Activated naive CD4-positive, alpha-beta T cell treated with anti-CD3 and anti-CD28 coated beads, Interleukin-2, amount 50 U/mL, for 72 hours (primary cell): Measurements from ENCODE around the gene TSPEAR. TPM values are rescaled to one million over a fixed set of nuclear protein-coding genes. Genes with fewer than 3 reads are reported as not detected.

Experiments used
- ATAC-seq, 2 donors: fragments of 150-1000 bp; cut with Tn5 transposase; 2 replicates each; pipeline ENCODE4 v1.10.0; 2021; ENCODE audit warnings: mild to moderate bottlenecking in 2 of 2, moderate library complexity in 2 of 2
- DNase-seq, 2 donors: peaks; one replicate each; pipeline ENCODE4 v3.0.0; 2021 to 2022; ENCODE audit warnings: low spot score in 2 of 2
- H3K27ac Mint-ChIP-seq, 2 donors: one replicate each; pipeline ENCODE4 v1.8.0; 2022; ENCODE audit warnings: mild to moderate bottlenecking in 2 of 2, mixed read lengths in 2 of 2
- H3K36me3 Mint-ChIP-seq, 2 donors: one replicate each; pipeline ENCODE4 v1.8.0; 2022; ENCODE audit warnings: mixed read lengths in 2 of 2
- H3K9me3 Mint-ChIP-seq, 2 donors: one replicate each; pipeline ENCODE4 v1.8.0; 2022; ENCODE audit warnings: mixed read lengths in 2 of 2
- total RNA-seq, 2 donors: library from RNA; stranded (reverse); gene quantifications; one replicate each; pipeline ENCODE4 v1.2.3, GENCODE V29; 2022

The TSPEAR gene
- total RNA-seq, 2 donors from 2014 or later = not detected

- H3K27ac Mint-ChIP-seq = peak within 1 kb of the TSS in 1 of 2 donors; percentile 44
- DNase-seq (peak; percentile 75 to 80), ATAC-seq (peak; percentile 67 to 83)
- peaks cover 7 to 8% of the 10 kb centered on the region in 2 donors for H3K9me3 Mint-ChIP-seq
- H3K36me3 Mint-ChIP-seq = no peaks in the 10 kb centered on the region
Observed at GRCh38 chr21:44454747-44455523, 256.4 kb downstream of the TSPEAR start, which contains the start of gene LRRC3. Gene LRRC3, plus strand, starts transcription at chr21:44455510. Its CDS starts 1,135 bp downstream, at chr21:44456645.

- Mint-ChIP-seq H3K36me3 (no peaks in the 10 kb centered on the region), H3K9me3 (peaks cover 7 to 8% of the 10 kb centered on the region in 2 donors), H3K27ac (no peak overlapping the region)
- ATAC-seq (no peak), DNase-seq (no peak)
Observed at GRCh38 chr21:44454058-44454457, 257.3 kb downstream of the TSPEAR start.

DNA sequence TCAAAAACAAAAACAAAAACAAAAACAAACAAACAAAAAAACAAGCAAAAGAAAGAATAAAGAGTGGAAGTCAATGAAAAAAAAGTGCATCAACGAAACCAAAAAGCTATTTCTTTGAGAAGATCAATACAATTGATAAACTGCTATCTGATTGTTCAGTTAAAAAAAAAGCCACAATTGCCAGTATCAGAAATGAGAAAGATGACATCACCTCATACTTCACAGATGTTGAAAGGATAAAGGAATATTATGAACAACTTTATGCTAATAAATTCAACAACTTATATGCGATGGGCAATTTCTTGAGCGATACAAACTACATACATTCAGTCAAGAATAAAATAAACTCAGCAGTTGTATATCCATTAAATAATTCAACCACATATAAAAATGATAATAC, 258.3 kb downstream of the TSPEAR start:
- ATAC-seq (no peak), DNase-seq (no peak)
- Mint-ChIP-seq H3K9me3 (peaks cover 7 to 8% of the 10 kb centered on the region in 2 donors), H3K27ac (no peak overlapping the region), H3K36me3 (no peaks in the 10 kb centered on the region)

- Mint-ChIP-seq H3K9me3 (peaks cover 7 to 8% of the 10 kb centered on the region in 2 donors), H3K36me3 (no peaks in the 10 kb centered on the region), H3K27ac (no peak overlapping the region)
- DNase-seq (peak in 1 of 2 donors; percentile 30), ATAC-seq (no peak)
Observed at GRCh38 chr21:44450999-44451398, 260.4 kb downstream of the TSPEAR start.

- peak in 1 of 2 donors; percentile 39 for DNase-seq
- peaks cover 7 to 8% of the 10 kb centered on the region in 2 donors for H3K9me3 Mint-ChIP-seq
- H3K36me3 Mint-ChIP-seq = no peaks in the 10 kb centered on the region
- ATAC-seq = no peak
- no peak overlapping the region for H3K27ac Mint-ChIP-seq
Observed at GRCh38 chr21:44450402-44450801, 261.0 kb downstream of the TSPEAR start.

- peak in 1 of 2 donors; percentile 39 for DNase-seq
Observed at GRCh38 chr21:44449473-44450363, 261.7 kb downstream of the TSPEAR start.

DNA sequence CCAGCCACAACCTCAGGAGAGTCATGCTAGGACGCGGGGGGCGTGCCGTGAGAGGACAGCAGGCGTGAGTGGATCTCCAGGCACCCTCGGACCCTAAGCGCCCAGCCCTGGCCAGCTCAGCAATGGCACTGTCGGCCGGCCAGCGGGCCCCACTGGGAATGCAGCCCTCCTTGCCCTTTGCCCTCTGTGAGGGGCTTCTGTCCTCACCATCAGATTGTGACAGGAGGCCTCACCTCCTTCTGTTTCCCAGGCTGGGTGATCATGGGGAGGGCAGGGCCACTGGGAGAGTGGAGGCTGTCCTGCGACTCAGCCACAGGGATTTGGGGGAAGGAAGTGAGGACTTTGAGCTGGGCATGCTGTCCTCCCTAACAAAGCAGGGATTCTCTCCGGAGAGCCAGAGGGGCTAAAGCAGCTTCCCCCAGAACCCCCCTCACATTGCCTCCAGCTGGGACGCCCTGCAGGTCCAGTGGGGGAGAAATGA, 262.7 kb downstream of the TSPEAR start:
- DNase-seq (peak in 1 of 2 donors; percentile 47), ATAC-seq (no peak)
- no peaks in the 10 kb centered on the region for H3K9me3 Mint-ChIP-seq
- no peak overlapping the region for H3K27ac Mint-ChIP-seq
- no peaks in the 10 kb centered on the region for H3K36me3 Mint-ChIP-seq

More at GRCh38 chr21:44449473-44450363, 261.7 kb downstream of the TSPEAR start:
- peaks cover 7 to 8% of the 10 kb centered on the region in 2 donors for H3K9me3 Mint-ChIP-seq
- no peaks in the 10 kb centered on the region for H3K36me3 Mint-ChIP-seq
- H3K27ac Mint-ChIP-seq = no peak overlapping the region
- no peak for ATAC-seq

Other genes with a start within 250 kb of the TSPEAR start
- not detected for gene KRTAP10-1, start 171.4 kb downstream of the TSPEAR start, total RNA-seq
- not detected for gene KRTAP10-2, start 160.1 kb downstream of the TSPEAR start, total RNA-seq
- gene KRTAP10-3, start 152.8 kb downstream of the TSPEAR start, total RNA-seq = not detected
- gene KRTAP10-4, start 137.8 kb downstream of the TSPEAR start, total RNA-seq = not detected
- gene KRTAP10-5, start 131.0 kb downstream of the TSPEAR start, total RNA-seq = not detected
- gene KRTAP10-6, start 119.1 kb downstream of the TSPEAR start, total RNA-seq = not detected
- gene KRTAP10-7, start 111.0 kb downstream of the TSPEAR start, total RNA-seq = not detected
- not detected for gene KRTAP10-8, start 99.5 kb downstream of the TSPEAR start, total RNA-seq
- not detected for gene KRTAP10-9, start 84.5 kb downstream of the TSPEAR start, total RNA-seq
- not detected for gene KRTAP10-10, start 74.2 kb downstream of the TSPEAR start, total RNA-seq
- not detected for gene KRTAP10-11, start 65.2 kb downstream of the TSPEAR start, total RNA-seq
- gene KRTAP12-4, start 56.9 kb downstream of the TSPEAR start, total RNA-seq = not detected
- gene KRTAP12-3, start 53.6 kb downstream of the TSPEAR start, total RNA-seq = not detected
- not detected for gene KRTAP12-2, start 44.6 kb downstream of the TSPEAR start, total RNA-seq
- gene KRTAP12-1, start 29.4 kb downstream of the TSPEAR start, total RNA-seq = not detected
- gene KRTAP10-12, start 14.4 kb downstream of the TSPEAR start, total RNA-seq = not detected
- 100 to 1,000 TPM; 114 to 126 TPM for gene UBE2G2, start 90.2 kb upstream of the TSPEAR start, total RNA-seq
- 10 to 100 TPM; 72.8 to 81.2 TPM for gene SUMO3, start 106.5 kb upstream of the TSPEAR start, total RNA-seq
- 10 to 100 TPM; 61.7 to 99.8 TPM for gene PTTG1IP, start 162.1 kb upstream of the TSPEAR start, total RNA-seq
- gene ITGB2, start 209.3 kb upstream of the TSPEAR start, total RNA-seq = 100 to 1,000 TPM; 151 to 272 TPM
- 10 to 100 TPM; 25.3 to 63.9 TPM for gene SLX9, start 228.5 kb upstream of the TSPEAR start, total RNA-seq